IPS-18a (cell line): ENCODE measurements around the gene ZNF580.

ENCODE experiments used
- H3K27ac ChIP-seq: one replicate; pipeline ENCODE4 v1.5.1; 2013; ENCODE audit warnings: low read length
- H3K27me3 ChIP-seq: one replicate; pipeline ENCODE4 v1.6.1; 2013; ENCODE audit warnings: mild to moderate bottlenecking, low read length; ENCODE audit not compliant: control insufficient read depth, insufficient read depth
- H3K36me3 ChIP-seq: one replicate; pipeline ENCODE4 v1.6.1; 2013; ENCODE audit warnings: low read depth, low read length; ENCODE audit not compliant: control insufficient read depth
- H3K4me1 ChIP-seq: one replicate; pipeline ENCODE4 v1.6.1; 2013; ENCODE audit warnings: low read depth, low read length; ENCODE audit not compliant: control insufficient read depth
- H3K4me3 ChIP-seq: one replicate; pipeline ENCODE4 v1.5.1; 2013; ENCODE audit warnings: low read length
- H3K9ac ChIP-seq: one replicate; pipeline ENCODE4 v1.6.1; 2013; ENCODE audit warnings: mild to moderate bottlenecking, low read length, moderate library complexity
- H3K9me3 ChIP-seq: one replicate; pipeline ENCODE4 v1.6.1; 2013; ENCODE audit warnings: low read depth, low read length; ENCODE audit not compliant: control insufficient read depth

Gene ZNF580

GRCh38 chr19:55609326-55609725, 31.5 kb upstream of the ZNF580 start:
- Histone ChIP-seq H3K4me1 (peaks cover 9% of the 10 kb centered on the region), H3K9ac (no peak overlapping the region), H3K9me3 (no peaks in the 10 kb centered on the region), H3K4me3 (no peak overlapping the region), H3K27me3 (no peaks in the 10 kb centered on the region), H3K36me3 (peaks cover 7% of the 10 kb centered on the region), H3K27ac (no peak overlapping the region)

DNA sequence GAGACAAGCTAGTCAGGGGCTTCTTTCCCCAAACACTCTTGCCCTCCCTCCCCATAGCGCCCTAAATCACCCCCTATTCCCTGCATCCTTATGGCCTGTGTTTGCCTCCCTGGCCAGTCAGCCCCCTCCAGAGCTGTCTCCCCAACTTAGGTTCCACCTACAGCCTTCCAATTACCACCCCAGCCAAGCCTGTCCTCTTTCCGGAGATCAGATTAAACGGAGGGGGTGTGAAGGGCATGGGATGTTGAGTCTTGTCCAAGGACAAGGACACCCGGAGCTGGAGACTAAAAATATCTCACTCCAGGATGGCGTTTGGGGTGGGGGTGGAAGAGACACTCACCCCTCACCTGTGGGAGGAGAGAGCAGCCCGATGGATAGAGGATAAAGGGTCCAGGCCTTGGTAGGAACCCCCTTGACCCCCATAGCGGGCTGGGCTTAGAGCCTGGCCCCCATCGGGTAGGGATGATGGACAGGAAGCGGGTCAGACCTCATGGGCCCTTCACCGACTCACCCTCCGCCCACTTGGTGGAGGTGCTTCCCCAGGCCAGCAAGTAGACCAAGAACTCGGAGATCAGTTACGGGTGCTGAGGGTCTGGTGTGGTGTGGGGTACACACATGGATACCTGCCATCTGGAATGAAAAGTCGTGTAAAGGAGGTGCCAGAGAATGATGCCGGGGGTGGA, 29.4 kb upstream of the ZNF580 start:
- no peak overlapping the region for H3K4me3 ChIP-seq
- H3K27me3 ChIP-seq = no peaks in the 10 kb centered on the region
- H3K4me1 ChIP-seq = peaks cover 4% of the 10 kb centered on the region
- peaks cover 7% of the 10 kb centered on the region for H3K36me3 ChIP-seq
- H3K9ac ChIP-seq = no peak overlapping the region
- H3K27ac ChIP-seq = no peak overlapping the region
- no peaks in the 10 kb centered on the region for H3K9me3 ChIP-seq

GRCh38 chr19:55611983-55612645, 28.7 kb upstream of the ZNF580 start:
- Histone ChIP-seq H3K4me3 (no peak overlapping the region), H3K9me3 (no peaks in the 10 kb centered on the region), H3K4me1 (no peaks in the 10 kb centered on the region), H3K36me3 (peaks cover 7% of the 10 kb centered on the region), H3K9ac (no peak overlapping the region), H3K27ac (no peak overlapping the region), H3K27me3 (no peaks in the 10 kb centered on the region)

- Histone ChIP-seq H3K27me3 (no peaks in the 10 kb centered on the region), H3K9ac (no peak overlapping the region), H3K4me1 (no peaks in the 10 kb centered on the region), H3K27ac (no peak overlapping the region), H3K9me3 (no peaks in the 10 kb centered on the region), H3K4me3 (no peak overlapping the region), H3K36me3 (peaks cover 12% of the 10 kb centered on the region)
Observed at GRCh38 chr19:55613396-55613795, 27.4 kb upstream of the ZNF580 start.

DNA sequence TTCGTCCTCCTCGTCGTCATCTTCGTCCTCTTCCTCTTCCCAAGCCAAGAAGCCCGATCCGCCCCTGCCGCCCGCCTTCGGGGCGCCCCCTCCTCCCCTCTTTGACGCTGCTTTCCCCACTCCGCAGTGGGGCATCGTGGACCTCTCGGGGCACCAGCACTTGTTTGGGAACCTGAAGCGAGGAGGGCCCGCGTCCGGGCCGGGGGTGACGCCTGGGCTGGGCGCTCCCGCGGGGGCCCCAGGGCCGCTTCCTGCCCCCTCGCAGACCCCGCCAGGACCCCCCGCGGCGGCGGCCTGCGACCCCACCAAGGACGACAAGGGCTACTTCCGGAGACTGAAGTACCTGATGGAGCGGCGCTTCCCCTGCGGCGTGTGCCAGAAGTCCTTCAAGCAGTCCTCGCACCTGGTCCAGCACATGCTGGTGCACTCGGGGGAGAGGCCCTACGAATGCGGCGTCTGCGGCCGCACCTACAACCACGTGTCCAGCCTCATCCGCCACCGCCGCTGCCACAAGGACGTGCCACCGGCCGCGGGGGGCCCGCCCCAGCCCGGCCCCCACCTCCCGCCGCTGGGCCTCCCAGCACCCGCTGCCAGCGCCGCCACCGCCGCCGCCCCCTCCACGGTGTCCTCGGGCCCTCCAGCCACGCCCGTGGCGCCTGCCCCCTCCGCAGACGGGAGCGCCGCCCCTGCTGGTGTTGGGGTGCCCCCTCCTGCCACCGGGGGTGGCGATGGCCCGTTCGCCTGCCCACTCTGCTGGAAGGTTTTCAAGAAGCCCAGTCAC, 26.7 kb upstream of the ZNF580 start:
- no peaks in the 10 kb centered on the region for H3K9me3 ChIP-seq
- no peaks in the 10 kb centered on the region for H3K27me3 ChIP-seq
- H3K9ac ChIP-seq = no peak overlapping the region
- no peak overlapping the region for H3K4me3 ChIP-seq
- H3K36me3 ChIP-seq = peaks cover 12% of the 10 kb centered on the region
- H3K4me1 ChIP-seq = no peaks in the 10 kb centered on the region
- no peak overlapping the region for H3K27ac ChIP-seq

DNA sequence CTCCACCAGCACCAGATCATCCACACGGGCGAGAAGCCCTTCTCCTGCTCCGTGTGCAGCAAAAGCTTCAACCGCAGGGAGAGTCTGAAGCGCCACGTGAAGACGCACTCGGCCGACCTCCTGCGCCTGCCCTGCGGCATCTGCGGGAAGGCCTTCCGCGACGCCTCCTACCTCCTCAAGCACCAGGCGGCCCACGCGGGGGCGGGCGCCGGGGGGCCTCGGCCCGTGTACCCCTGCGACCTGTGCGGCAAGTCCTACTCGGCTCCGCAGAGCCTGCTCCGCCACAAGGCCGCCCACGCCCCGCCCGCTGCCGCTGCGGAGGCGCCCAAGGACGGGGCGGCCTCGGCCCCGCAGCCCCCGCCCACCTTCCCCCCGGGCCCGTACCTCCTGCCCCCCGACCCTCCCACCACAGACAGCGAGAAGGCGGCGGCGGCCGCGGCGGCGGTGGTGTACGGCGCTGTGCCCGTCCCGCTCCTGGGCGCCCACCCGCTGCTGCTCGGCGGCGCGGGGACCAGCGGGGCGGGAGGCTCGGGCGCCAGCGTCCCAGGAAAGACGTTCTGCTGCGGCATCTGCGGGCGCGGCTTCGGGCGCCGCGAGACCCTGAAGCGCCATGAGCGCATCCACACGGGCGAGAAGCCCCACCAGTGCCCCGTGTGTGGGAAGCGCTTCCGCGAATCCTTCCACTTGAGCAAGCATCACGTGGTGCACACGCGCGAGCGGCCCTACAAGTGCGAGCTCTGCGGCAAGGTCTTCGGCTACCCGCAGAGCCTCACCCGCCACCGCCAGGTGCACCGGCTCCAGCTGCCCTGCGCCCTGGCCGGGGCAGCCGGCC, 25.9 kb upstream of the ZNF580 start:
- Histone ChIP-seq H3K27me3 (no peaks in the 10 kb centered on the region), H3K4me1 (no peaks in the 10 kb centered on the region), H3K36me3 (peaks cover 5% of the 10 kb centered on the region), H3K27ac (no peak overlapping the region), H3K4me3 (no peak overlapping the region), H3K9ac (no peak overlapping the region), H3K9me3 (no peaks in the 10 kb centered on the region)

DNA sequence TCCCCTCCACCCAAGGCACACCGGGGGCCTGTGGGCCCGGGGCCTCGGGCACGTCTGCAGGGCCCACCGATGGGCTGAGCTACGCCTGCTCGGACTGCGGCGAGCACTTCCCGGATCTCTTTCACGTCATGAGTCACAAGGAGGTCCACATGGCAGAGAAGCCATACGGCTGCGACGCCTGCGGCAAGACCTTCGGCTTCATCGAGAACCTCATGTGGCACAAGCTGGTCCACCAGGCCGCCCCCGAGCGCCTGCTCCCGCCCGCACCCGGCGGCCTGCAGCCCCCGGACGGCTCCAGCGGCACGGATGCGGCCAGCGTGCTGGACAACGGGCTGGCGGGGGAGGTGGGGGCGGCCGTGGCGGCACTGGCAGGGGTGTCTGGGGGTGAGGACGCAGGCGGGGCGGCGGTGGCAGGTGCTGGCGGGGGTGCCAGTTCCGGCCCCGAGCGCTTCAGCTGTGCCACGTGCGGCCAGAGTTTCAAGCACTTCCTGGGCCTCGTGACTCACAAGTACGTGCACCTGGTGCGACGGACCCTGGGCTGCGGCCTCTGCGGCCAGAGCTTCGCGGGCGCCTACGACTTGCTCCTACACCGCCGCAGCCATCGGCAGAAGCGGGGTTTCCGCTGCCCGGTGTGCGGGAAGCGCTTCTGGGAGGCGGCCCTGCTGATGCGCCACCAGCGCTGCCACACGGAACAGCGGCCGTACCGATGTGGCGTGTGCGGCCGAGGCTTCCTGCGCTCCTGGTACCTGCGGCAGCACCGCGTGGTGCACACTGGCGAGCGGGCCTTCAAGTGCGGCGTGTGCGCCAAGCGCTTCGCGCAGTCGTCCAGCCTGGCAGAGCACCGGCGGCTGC, 25.0 kb upstream of the ZNF580 start:
- peaks cover 5% of the 10 kb centered on the region for H3K36me3 ChIP-seq
- H3K27me3 ChIP-seq = no peaks in the 10 kb centered on the region
- H3K4me1 ChIP-seq = no peaks in the 10 kb centered on the region
- no peak overlapping the region for H3K27ac ChIP-seq
- H3K9me3 ChIP-seq = no peaks in the 10 kb centered on the region
- no peak overlapping the region for H3K4me3 ChIP-seq
- no peak overlapping the region for H3K9ac ChIP-seq

DNA sequence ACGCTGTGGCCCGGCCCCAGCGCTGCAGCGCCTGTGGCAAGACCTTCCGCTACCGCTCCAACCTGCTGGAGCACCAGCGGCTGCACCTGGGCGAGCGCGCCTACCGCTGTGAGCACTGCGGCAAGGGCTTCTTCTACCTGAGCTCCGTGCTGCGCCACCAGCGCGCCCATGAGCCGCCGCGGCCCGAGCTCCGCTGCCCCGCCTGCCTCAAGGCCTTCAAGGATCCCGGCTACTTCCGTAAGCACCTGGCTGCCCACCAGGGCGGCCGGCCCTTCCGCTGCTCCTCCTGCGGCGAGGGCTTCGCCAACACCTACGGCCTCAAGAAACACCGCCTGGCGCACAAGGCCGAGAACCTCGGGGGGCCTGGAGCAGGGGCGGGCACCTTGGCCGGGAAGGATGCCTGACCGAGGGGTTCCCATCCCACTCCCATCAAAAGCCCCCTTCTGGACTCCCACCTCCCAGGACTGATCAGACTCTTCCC, 24.4 kb upstream of the ZNF580 start:
- Histone ChIP-seq H3K9me3 (no peaks in the 10 kb centered on the region), H3K36me3 (peaks cover 5% of the 10 kb centered on the region), H3K27ac (no peak overlapping the region), H3K4me1 (no peaks in the 10 kb centered on the region), H3K9ac (no peak overlapping the region), H3K27me3 (no peaks in the 10 kb centered on the region), H3K4me3 (no peak overlapping the region)

- no peak overlapping the region for H3K27ac ChIP-seq
- H3K9ac ChIP-seq = no peak overlapping the region
- no peak overlapping the region for H3K4me3 ChIP-seq
- H3K27me3 ChIP-seq = no peaks in the 10 kb centered on the region
- no peaks in the 10 kb centered on the region for H3K9me3 ChIP-seq
- H3K4me1 ChIP-seq = no peaks in the 10 kb centered on the region
- H3K36me3 ChIP-seq = peaks cover 5% of the 10 kb centered on the region
Observed at GRCh38 chr19:55617426-55617825, 23.4 kb upstream of the ZNF580 start.

DNA sequence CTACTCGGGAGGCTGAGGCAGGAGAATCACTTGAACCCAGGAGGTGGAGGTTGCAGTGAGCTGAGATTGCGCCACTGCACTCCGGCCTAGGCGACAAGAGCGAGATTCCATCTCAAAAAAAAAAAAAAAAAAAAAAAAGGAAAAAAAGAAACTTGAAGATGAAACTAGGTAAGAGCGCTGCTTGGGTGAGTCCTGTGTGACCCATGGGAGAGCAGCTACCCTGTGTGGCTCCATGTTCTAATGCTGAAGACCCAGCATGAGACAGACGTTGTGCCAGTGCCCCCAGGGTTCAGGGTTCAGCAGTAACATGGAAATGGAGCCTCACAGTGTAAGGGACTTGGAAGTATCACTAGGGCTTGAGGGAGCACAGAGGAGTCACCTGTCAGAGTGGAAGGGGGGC, 22.4 kb upstream of the ZNF580 start:
- Histone ChIP-seq H3K27me3 (no peaks in the 10 kb centered on the region), H3K4me1 (no peaks in the 10 kb centered on the region), H3K9me3 (no peaks in the 10 kb centered on the region), H3K9ac (no peak overlapping the region), H3K27ac (no peak overlapping the region), H3K36me3 (peaks cover 5% of the 10 kb centered on the region), H3K4me3 (no peak overlapping the region)
